ENCODE measurements around the gene INPP1.

GRCh38 chr2:190323406-190323805 is 20.0 kb upstream of the INPP1 start:
- TF ChIP-seq ARNTL (CRISPR knock-in tag; IDR thresholded peaks at IDR 0.05; ENCODE audit: borderline replicate concordance, low read depth): no peak
- TF ChIP-seq ZFP30 (CRISPR knock-in tag; IDR thresholded peaks at IDR 0.05): no peak
- TF ChIP-seq PATZ1 (CRISPR knock-in tag; IDR thresholded peaks at IDR 0.05; ENCODE audit: borderline replicate concordance): no peak
- TF ChIP-seq PPARA (CRISPR knock-in tag; IDR thresholded peaks at IDR 0.05; ENCODE audit: borderline replicate concordance): no peak
- TF ChIP-seq TCF4 (CRISPR knock-in tag; IDR thresholded peaks at IDR 0.05; ENCODE audit: borderline replicate concordance): no peak
